Astrocyte (in vitro differentiated cells and primary cell): Measurements from ENCODE around the gene TEX2. TPM values are rescaled to one million over a fixed set of nuclear protein-coding genes. Genes with fewer than 3 reads are reported as not detected.

ENCODE experiments used
- DNase-seq: peaks from one replicate; pipeline ENCODE4 v3.0.0-alpha.2; 2010; ENCODE audit warnings: low read depth
- FAIRE-seq: peaks from 2 replicates; lab custom pipeline; 2011; peaks lifted over from hg19 to GRCh38; lab: Jason Lieb, UNC
- H2AFZ ChIP-seq: 2 replicates; pipeline ENCODE4 v1.6.0; 2012; ENCODE audit warnings: low read depth, low read length, inconsistent platforms
- H3K27ac ChIP-seq: 2 replicates; pipeline ENCODE4 v1.5.1; 2011; ENCODE audit warnings: low read depth, low read length, inconsistent platforms
- H3K27me3 ChIP-seq: 2 replicates; pipeline ENCODE4 v1.6.0; 2011; ENCODE audit warnings: low read length, inconsistent platforms; ENCODE audit not compliant: insufficient read depth
- H3K36me3 ChIP-seq: 2 replicates; pipeline ENCODE4 v1.5.1; 2011; ENCODE audit warnings: low read length, inconsistent platforms; ENCODE audit not compliant: insufficient read depth
- H3K4me1 ChIP-seq: 2 replicates; pipeline ENCODE4 v1.5.1; 2011; ENCODE audit warnings: low read length, inconsistent platforms; ENCODE audit not compliant: insufficient read depth
- H3K4me2 ChIP-seq: 2 replicates; pipeline ENCODE4 v1.6.0; 2012; ENCODE audit warnings: low read length, inconsistent platforms
- H3K4me3 ChIP-seq: 2 replicates; pipeline ENCODE4 v1.5.1; 2011; ENCODE audit warnings: low read depth, mild to moderate bottlenecking, low read length, inconsistent platforms; ENCODE audit not compliant: insufficient read depth
- H3K79me2 ChIP-seq: 2 replicates; pipeline ENCODE4 v1.6.0; 2012; ENCODE audit warnings: mild to moderate bottlenecking, low read length, inconsistent platforms; ENCODE audit not compliant: insufficient read depth
- H3K9ac ChIP-seq: 2 replicates; pipeline ENCODE4 v1.6.0; 2012; ENCODE audit warnings: mild to moderate bottlenecking, low read length, inconsistent platforms
- H3K9me3 ChIP-seq: 2 replicates; pipeline ENCODE4 v1.5.1; 2012; ENCODE audit warnings: low read depth, mild to moderate bottlenecking, low read length, inconsistent platforms; ENCODE audit not compliant: insufficient read depth
- H4K20me1 ChIP-seq: 2 replicates; pipeline ENCODE4 v1.6.0; 2012; ENCODE audit warnings: low read length, inconsistent platforms; ENCODE audit not compliant: insufficient read depth
- H3K27ac Mint-ChIP-seq: one replicate; pipeline ENCODE4 v1.8.0; 2021; ENCODE audit warnings: mild to moderate bottlenecking, mixed read lengths; ENCODE audit not compliant: unreplicated experiment
- H3K27me3 Mint-ChIP-seq: one replicate; pipeline ENCODE4 v1.8.0; 2021; ENCODE audit warnings: low read depth, mixed read lengths; ENCODE audit not compliant: unreplicated experiment
- H3K36me3 Mint-ChIP-seq: one replicate; pipeline ENCODE4 v1.8.0; 2021; ENCODE audit warnings: low read depth, mixed read lengths; ENCODE audit not compliant: unreplicated experiment
- H3K4me1 Mint-ChIP-seq: one replicate; pipeline ENCODE4 v1.8.0; 2021; ENCODE audit warnings: low read depth, mixed read lengths; ENCODE audit not compliant: unreplicated experiment
- H3K4me3 Mint-ChIP-seq: one replicate; pipeline ENCODE4 v1.8.0; 2021; ENCODE audit warnings: mild to moderate bottlenecking, moderate library complexity, mixed read lengths; ENCODE audit not compliant: unreplicated experiment
- H3K9me3 Mint-ChIP-seq: one replicate; pipeline ENCODE4 v1.8.0; 2021; ENCODE audit warnings: mild to moderate bottlenecking, mixed read lengths; ENCODE audit not compliant: unreplicated experiment
- EZH2 ChIP-seq: IDR thresholded peaks from 2 replicates; pipeline ENCODE4 v1.6.1; 2012; ENCODE audit warnings: mild to moderate bottlenecking, low read length, inconsistent platforms; ENCODE audit not compliant: insufficient read depth
- total RNA-seq: library from RNA; stranded (reverse); gene quantifications from 2 replicates; pipeline ENCODE4 v1.2.1, GENCODE V29; 2021
- TF ChIP-seq, protein P1 (sequence below): IDR thresholded peaks from 2 replicates; pipeline ENCODE4 v1.5.1; 2011; ENCODE audit warnings: low read depth, mild to moderate bottlenecking, inconsistent platforms, low read length, moderate library complexity; ENCODE audit not compliant: insufficient read depth

TEX2 gene
- total RNA-seq, 1 donor from 2014 or later = 56.1 TPM

DNA sequence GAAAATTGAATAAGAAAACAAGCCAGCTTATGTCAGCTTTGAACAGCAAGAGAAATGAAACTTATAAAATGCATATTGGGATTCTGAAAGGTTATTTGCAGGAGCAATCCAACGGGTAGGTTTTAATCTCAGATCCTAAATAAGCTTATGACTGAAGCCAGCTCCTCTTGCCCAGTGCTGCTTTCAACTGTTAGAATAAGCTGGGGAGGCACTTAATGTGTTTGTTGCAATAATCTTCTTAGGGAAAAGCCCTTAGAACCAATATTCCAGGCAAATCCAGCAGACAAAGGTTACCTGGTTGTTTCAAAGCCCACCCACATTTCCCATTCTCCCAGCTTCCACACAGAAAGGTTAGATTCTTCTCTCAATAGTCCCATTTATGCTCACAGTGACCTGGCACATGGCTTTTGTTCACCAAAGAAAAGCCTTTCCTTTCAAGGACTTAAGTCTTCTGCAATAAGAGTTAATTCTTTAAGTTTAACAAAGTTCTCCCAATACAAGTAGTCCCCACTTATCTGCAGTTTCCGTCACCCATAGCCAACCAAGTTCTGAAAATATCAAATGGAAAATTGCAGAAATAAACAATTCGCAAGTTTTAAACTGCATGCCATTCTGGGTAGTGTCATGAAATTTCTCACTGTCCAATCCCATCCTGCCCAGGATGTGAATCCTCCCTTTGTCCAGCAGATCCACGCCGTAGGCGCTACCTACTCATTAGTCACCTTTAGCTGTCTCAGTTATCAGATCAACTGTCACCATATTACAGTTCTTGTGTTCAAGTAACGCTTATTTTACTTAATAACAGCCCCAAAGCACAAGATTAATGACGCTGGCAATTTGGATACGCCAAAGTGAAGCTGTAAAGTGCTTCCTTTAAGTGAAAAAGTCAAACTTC is 5.9 kb downstream of the TEX2 start:
- Histone ChIP-seq H3K4me1 (peaks cover 6% of the 10 kb centered on the region), H3K79me2 (peaks cover 78% of the 10 kb centered on the region), H3K27ac (no peak overlapping the region), H2AFZ (no peak overlapping the region), H3K9me3 (no peaks in the 10 kb centered on the region), H3K27me3 (no peaks in the 10 kb centered on the region), H3K36me3 (no peaks in the 10 kb centered on the region), H3K4me3 (no peak overlapping the region), H3K9ac (no peak overlapping the region), H3K4me2 (peak overlapping the region; percentile 30), H4K20me1 (peaks cover 47% of the 10 kb centered on the region)
- no peak for TF ChIP-seq EZH2
- TF ChIP-seq, protein P1, sequence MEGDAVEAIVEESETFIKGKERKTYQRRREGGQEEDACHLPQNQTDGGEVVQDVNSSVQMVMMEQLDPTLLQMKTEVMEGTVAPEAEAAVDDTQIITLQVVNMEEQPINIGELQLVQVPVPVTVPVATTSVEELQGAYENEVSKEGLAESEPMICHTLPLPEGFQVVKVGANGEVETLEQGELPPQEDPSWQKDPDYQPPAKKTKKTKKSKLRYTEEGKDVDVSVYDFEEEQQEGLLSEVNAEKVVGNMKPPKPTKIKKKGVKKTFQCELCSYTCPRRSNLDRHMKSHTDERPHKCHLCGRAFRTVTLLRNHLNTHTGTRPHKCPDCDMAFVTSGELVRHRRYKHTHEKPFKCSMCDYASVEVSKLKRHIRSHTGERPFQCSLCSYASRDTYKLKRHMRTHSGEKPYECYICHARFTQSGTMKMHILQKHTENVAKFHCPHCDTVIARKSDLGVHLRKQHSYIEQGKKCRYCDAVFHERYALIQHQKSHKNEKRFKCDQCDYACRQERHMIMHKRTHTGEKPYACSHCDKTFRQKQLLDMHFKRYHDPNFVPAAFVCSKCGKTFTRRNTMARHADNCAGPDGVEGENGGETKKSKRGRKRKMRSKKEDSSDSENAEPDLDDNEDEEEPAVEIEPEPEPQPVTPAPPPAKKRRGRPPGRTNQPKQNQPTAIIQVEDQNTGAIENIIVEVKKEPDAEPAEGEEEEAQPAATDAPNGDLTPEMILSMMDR = no peak
- Mint-ChIP-seq H3K9me3 (no peaks in the 10 kb centered on the region), H3K36me3 (no peaks in the 10 kb centered on the region), H3K4me1 (peaks cover 42% of the 10 kb centered on the region), H3K4me3 (peak overlapping the region; percentile 14), H3K27ac (peak overlapping the region; percentile 16), H3K27me3 (no peaks in the 10 kb centered on the region)
- FAIRE-seq (no peak), DNase-seq (peak; percentile 67)

DNA sequence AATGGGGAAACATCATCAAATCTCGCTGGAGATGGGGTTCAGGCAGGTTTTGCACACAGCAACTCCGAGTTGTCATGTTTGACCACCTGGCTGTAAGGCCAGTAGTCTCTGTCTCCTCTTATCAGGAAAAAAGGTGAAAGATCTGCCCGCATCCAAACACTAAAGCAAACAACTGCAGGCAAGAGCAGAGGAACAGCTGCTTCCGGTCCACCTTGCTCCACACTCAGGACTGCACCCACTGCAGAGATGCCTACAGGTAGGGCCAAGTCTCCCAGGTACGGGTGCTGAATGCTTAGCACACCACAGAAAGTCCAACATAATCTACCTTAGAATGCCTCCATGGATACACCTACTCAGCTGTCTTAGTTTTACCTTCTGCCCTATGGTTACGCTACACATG is 7.3 kb downstream of the TEX2 start:
- H3K4me2 ChIP-seq = no peak overlapping the region
- TF ChIP-seq EZH2 = no peak
- TF ChIP-seq, protein P1 = no peak
- H3K4me1 ChIP-seq = no peaks in the 10 kb centered on the region
- H3K79me2 ChIP-seq = peaks cover 78% of the 10 kb centered on the region
- H3K4me3 Mint-ChIP-seq = no peak overlapping the region
- peaks cover 46% of the 10 kb centered on the region for H4K20me1 ChIP-seq
- H3K9ac ChIP-seq = no peak overlapping the region
- H2AFZ ChIP-seq = no peak overlapping the region
- FAIRE-seq = no peak
- peaks cover 41% of the 10 kb centered on the region for H3K4me1 Mint-ChIP-seq
- H3K9me3 ChIP-seq = no peaks in the 10 kb centered on the region
- H3K4me3 ChIP-seq = no peak overlapping the region
- no peak for DNase-seq
- H3K36me3 Mint-ChIP-seq = no peaks in the 10 kb centered on the region
- H3K27me3 ChIP-seq = no peaks in the 10 kb centered on the region
- H3K27ac ChIP-seq = no peak overlapping the region
- no peaks in the 10 kb centered on the region for H3K36me3 ChIP-seq
- no peak overlapping the region for H3K27ac Mint-ChIP-seq
- no peaks in the 10 kb centered on the region for H3K9me3 Mint-ChIP-seq
- no peaks in the 10 kb centered on the region for H3K27me3 Mint-ChIP-seq

DNA sequence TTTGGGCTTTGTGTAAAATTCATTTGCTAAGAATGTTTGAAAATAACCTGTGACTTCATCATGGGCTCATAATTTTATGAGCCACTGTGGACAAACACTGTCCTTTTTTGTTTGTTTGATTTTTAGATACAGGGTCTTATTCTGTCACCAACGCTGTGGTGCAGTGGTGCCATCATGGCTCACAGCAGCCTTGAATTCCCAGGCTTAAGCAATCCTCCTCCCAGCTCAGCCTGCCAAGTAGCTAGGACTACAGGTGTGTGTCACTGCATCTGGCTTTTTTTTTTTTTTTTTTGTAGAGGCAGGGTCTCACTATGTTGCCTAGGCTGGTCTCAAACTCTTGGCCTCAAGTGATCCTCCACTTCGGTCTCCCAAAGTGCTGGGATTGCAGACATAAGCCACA is 8.3 kb downstream of the TEX2 start:
- no peaks in the 10 kb centered on the region for H3K27me3 Mint-ChIP-seq
- TF ChIP-seq, protein P1 = no peak
- no peak for TF ChIP-seq EZH2
- H3K36me3 Mint-ChIP-seq = no peaks in the 10 kb centered on the region
- H3K4me3 Mint-ChIP-seq = no peak overlapping the region
- no peaks in the 10 kb centered on the region for H3K9me3 Mint-ChIP-seq
- Histone ChIP-seq H3K27me3 (no peaks in the 10 kb centered on the region), H3K4me1 (no peaks in the 10 kb centered on the region), H3K27ac (no peak overlapping the region), H3K79me2 (peaks cover 76% of the 10 kb centered on the region), H4K20me1 (peaks cover 45% of the 10 kb centered on the region), H3K4me3 (no peak overlapping the region), H3K9ac (no peak overlapping the region), H3K36me3 (no peaks in the 10 kb centered on the region), H2AFZ (no peak overlapping the region), H3K4me2 (no peak overlapping the region), H3K9me3 (no peaks in the 10 kb centered on the region)
- no peak overlapping the region for H3K27ac Mint-ChIP-seq
- DNase-seq (no peak), FAIRE-seq (no peak)
- H3K4me1 Mint-ChIP-seq = peaks cover 31% of the 10 kb centered on the region
